ENCODE measurements around the gene DYNC1LI2.

- TF ChIP-seq CTCF (IDR thresholded peaks at IDR 0.05; ENCODE audit: low read depth, low read length) (no peak), EZH2phosphoT487 (IDR thresholded peaks at IDR 0.05; ENCODE audit: low read depth) (no peak)
Observed at GRCh38 chr16:66754211-66754610, 2.8 kb upstream of the DYNC1LI2 start.
